SIG-M5 treated with dmso at 0.1 percent for 504 hours (cell line): ENCODE data around the gene MAP2K7.
"Not testable (repeated sequence)": the region's sequence is repeated elsewhere in the genome, so short reads cannot be mapped to it uniquely, and the experiment has no call there.

Experiments used
- DNase-seq: peaks from one replicate; lab custom pipeline; 2025; ENCODE audit not compliant: unreplicated experiment; lab: John Stamatoyannopoulos, UW

Gene MAP2K7

DNA sequence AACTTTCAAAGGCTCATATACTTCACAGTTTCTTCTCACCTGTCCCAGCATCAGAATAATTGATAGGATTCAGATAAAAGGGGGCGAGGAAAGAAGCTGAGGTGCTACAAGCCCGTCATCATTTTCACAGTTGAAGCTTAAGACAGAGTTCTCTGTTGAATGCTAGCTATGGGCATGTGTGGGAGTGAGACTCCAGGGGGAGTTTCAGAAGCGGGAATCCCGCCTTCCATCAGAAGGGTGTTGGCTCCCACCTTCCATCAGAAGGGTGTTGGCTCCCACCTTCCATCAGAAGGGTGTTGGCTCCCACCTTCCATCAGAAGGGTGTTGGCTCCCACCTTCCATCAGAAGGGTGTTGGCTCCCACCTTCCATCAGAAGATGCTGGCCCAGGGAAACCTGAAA is 57.4 kb downstream of the MAP2K7 start:
- not testable (repeated sequence) for DNase-seq

DNA sequence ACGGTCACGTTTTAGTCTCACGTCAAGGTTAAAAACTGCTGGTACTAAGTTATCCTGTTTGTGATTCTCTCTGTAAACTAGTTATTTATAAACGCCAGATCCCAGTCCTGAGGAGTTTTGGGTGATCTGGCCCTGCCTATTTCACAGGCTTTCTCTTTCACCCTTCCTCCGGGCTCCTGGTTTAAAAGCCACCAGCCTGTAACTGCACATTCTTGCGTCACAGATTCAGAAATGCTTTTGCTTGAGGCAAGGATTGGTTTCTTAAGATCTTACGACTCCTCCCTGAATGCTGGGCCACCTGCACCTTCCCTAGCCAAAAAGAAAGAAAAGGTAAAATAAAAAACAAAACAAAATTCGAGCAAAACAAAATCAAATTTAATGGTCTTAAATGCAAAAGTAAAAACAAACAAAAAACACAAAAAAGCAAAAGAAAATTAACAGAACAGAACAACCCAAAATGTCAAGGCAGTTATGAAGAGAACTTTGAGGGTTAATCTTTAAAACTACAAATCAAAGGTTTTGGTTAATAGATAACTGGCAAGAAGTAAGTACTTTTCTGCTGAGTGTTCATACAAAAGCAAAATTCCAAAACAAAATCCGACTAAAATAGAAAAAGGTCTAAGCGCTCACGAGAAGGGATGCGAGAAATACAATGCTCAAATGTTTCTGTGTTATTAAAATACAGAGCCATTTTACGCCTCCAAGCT is 58.4 kb downstream of the MAP2K7 start:
- DNase-seq: no peak

DNA sequence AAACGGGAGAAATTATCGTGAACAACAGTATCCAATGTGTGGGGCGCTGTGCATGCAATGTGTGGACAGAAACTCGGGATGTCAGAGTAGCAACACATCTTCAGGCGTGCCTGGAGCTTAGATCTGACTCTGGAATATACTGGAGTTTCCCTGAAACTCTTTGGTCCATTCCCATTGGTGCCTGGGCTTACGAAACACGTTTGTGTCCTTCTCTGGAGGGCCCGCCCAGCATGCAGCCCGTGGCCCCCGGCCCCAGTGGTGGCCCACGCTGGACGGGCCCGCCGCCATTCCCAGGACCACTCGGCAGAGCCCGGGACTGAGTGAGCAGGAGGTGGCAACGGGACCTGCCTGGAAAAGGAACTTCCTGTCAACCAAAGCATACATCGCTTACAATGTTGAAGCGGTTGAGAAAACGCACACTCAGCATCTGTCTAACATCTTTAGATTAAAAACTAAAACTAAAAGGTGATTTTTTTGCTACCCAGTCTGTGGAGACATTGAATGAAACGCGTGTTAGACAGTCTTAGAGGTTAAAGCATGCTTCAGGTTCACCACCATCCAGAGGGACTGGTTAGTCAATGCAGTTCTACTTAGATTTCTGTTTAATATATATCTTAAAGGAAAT is 59.1 kb downstream of the MAP2K7 start:
- DNase-seq: no peak

DNA sequence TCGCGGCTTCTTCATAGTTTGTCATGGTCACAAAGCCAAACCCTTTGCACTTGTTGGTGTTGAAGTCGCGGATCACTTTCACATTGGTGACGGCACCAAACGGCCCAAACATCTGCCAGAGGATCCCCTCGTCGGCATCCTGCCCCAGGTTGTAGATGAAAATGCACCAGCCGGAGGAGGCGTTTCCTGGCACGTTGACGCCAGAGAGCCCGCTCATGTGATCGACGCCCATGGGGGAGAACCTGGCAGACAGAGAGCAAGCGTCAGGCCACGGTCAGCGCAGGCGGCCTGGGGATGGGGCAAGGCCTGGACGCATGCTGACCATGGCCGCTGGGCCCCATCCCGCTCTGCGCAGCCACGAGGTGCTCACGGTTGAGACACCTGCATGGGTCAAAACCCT is 59.9 kb downstream of the MAP2K7 start:
- DNase-seq: no peak
